Immature natural killer cell (primary cell): ENCODE data around the gene CACNG7. TPM values are rescaled to one million over a fixed set of nuclear protein-coding genes. Genes with fewer than 3 reads are reported as not detected.

Source experiments
- DNase-seq, 3 donors: peaks; one replicate each; pipeline ENCODE4 v3.0.0; 2022; ENCODE audit warnings: mixed read lengths in 1 of 3
- H3K27ac Mint-ChIP-seq, 6 donors: one replicate each; pipeline ENCODE4 v1.8.0; 2020; ENCODE audit warnings: mixed read lengths in 6 of 6, mild to moderate bottlenecking in 5 of 6, inconsistent platforms in 4 of 6, moderate library complexity in 3 of 6
- H3K27me3 Mint-ChIP-seq, 3 donors: one replicate each; pipeline ENCODE4 v1.8.0; 2020 to 2021; ENCODE audit warnings: low read depth in 3 of 3, mild to moderate bottlenecking in 3 of 3, mixed read lengths in 3 of 3, moderate library complexity in 3 of 3, inconsistent platforms in 1 of 3
- H3K36me3 Mint-ChIP-seq, 3 donors: one replicate each; pipeline ENCODE4 v1.8.0; 2020; ENCODE audit warnings: mixed read lengths in 3 of 3, inconsistent platforms in 2 of 3, mild to moderate bottlenecking in 2 of 3
- H3K4me1 Mint-ChIP-seq, 2 donors: one replicate each; pipeline ENCODE4 v1.8.0; 2020; ENCODE audit warnings: inconsistent platforms in 2 of 2, mild to moderate bottlenecking in 2 of 2, mixed read lengths in 2 of 2, moderate library complexity in 1 of 2
- H3K4me3 Mint-ChIP-seq, 5 donors: one replicate each; pipeline ENCODE4 v1.8.0; 2020; ENCODE audit warnings: mild to moderate bottlenecking in 5 of 5, mixed read lengths in 5 of 5, inconsistent platforms in 3 of 5, moderate library complexity in 3 of 5
- H3K9me3 Mint-ChIP-seq, 6 donors: one replicate each; pipeline ENCODE4 v1.8.0; 2020; ENCODE audit warnings: mild to moderate bottlenecking in 6 of 6, mixed read lengths in 6 of 6, inconsistent platforms in 4 of 6, moderate library complexity in 3 of 6
- polyA plus RNA-seq, 3 donors: library from polyadenylated mRNA; unstranded; fragments of 300-500 nt; fragmentation: Illumina TruSeq; gene quantifications; one replicate each; pipeline ENCODE4 v1.2.3, GENCODE V29; 2021

CACNG7 gene
- polyA plus RNA-seq, 3 donors from 2014 or later, result not detected

DNA sequence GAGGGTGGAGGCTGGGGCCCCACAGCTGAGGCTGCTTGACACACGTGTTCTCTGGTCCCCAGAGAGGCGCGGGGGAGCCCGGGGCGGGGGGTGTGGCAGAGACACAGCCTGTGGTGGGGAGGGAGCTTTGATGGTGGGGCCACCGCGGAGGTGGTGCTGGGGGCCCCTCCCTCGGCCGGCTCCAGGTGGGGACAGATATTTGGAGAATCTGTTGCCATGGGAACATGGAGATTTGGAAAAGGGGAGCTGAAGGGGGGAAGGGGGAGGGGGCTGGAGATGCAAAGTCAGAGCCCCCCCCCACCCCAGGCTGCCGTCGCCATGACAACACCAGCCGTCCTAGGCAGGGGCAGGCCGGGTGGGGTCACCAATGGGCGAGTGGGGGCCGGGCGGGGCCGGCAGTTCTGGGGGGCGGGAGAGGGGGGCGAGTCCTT is 25.8 kb upstream of the CACNG7 start:
- Mint-ChIP-seq H3K4me3 (no peak overlapping the region), H3K36me3 (no peaks in the 10 kb centered on the region), H3K4me1 (peaks cover 6 to 12% of the 10 kb centered on the region in 2 donors), H3K27ac (peak overlapping the region in 1 of 6 donors; percentile 39), H3K9me3 (no peaks in the 10 kb centered on the region), H3K27me3 (peaks cover under 1 to 10% (median 8%) of the 10 kb centered on the region in 3 donors)
- DNase-seq, result no peak

- DNase-seq, result no peak
- Mint-ChIP-seq H3K4me3 (peak overlapping the region in 4 of 5 donors; percentile 18 to 61 (median 55)), H3K27ac (peak overlapping the region in 2 of 6 donors; percentile 37 to 39), H3K27me3 (peaks cover 0 to 10% (median 8%) of the 10 kb centered on the region in 3 donors), H3K9me3 (no peaks in the 10 kb centered on the region), H3K4me1 (peaks cover 6 to 10% of the 10 kb centered on the region in 2 donors), H3K36me3 (no peaks in the 10 kb centered on the region)
These were observed 25.3 kb upstream of the CACNG7 start for GRCh38 chr19:53883741-53884140.

DNA sequence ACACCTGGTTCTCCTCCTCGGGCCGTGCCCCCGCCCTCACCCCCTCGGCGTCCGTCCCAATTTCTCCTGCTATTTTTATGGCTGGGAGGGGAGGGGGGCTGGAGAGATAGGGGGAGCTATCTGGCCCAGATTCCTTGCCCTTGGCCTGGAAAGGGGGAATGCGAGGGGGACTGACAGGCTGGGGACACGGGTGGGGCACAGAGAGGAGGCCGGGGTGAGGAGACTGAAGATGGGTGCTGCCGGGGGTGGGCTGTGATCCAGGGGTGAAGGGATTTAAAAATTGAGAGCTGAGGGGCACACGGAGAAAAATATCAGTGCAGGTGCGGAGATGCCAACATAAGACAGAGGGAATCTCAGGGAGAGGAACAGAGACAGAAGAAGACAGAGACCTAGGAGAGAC is 24.8 kb upstream of the CACNG7 start:
- Mint-ChIP-seq H3K4me1 (peaks cover 5 to 8% of the 10 kb centered on the region in 2 donors), H3K27ac (no peak overlapping the region), H3K4me3 (no peak overlapping the region), H3K27me3 (peaks cover 0 to 10% (median 8%) of the 10 kb centered on the region in 3 donors), H3K36me3 (no peaks in the 10 kb centered on the region), H3K9me3 (no peaks in the 10 kb centered on the region)
- DNase-seq, result no peak

DNA sequence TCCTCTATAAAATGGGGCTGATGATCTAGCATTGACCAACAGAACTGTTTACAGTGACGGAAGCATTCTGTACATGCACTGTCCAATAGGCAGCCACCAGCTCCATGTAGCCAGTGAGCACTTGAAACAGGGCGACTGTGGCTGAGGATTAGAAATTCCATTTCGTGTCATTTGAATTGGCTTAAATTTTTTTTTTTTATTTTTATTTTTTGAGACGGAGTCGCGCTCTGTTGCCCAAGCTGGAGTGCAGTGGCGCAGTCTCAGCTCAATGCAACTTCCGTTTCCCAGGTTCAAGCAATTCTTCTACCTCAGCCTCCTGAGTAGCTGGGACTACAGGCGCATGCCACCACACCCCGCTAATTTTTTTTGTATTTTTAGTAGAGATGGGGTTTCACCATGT is 24.0 kb upstream of the CACNG7 start:
- H3K27ac Mint-ChIP-seq, result no peak overlapping the region
- no peaks in the 10 kb centered on the region for H3K36me3 Mint-ChIP-seq
- peaks cover 0 to 10% (median 8%) of the 10 kb centered on the region in 3 donors for H3K27me3 Mint-ChIP-seq
- H3K4me3 Mint-ChIP-seq, result no peak overlapping the region
- DNase-seq, result no peak
- no peaks in the 10 kb centered on the region for H3K9me3 Mint-ChIP-seq
- peaks cover 7 to 11% of the 10 kb centered on the region in 2 donors for H3K4me1 Mint-ChIP-seq

DNA sequence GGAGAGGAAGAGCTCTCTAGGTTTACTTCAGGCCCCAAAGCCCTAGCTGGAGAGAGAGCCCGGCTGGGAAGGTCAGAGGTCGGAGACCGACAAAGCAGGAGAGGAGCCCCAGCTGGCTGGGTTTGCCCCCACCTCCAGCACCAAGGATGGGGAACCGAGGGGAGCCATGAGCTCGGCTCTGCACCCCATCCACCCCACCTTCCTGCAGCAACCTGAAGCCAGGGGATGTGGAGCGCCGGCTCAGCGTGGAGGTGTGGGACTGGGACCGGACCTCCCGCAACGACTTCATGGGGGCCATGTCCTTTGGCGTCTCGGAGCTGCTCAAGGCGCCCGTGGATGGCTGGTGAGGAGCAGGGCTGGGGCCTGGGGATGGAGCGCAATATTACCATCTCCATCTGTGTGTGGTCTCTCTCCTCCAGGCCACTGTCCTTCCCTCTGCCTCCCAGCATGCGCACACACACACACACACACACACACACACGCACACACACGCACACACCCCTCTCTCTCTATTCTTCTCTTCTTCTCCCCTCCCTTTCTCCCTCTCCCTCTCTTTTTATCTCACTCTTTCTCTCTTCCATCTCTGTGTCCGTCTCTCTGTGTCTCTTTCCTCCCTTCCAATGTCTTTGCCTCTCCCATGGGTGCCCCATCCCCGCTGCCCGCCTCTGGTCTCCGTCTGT is 16.6 kb upstream of the CACNG7 start:
- Mint-ChIP-seq H3K27ac (no peak overlapping the region), H3K36me3 (no peaks in the 10 kb centered on the region), H3K4me3 (no peak overlapping the region), H3K27me3 (peaks cover 4 to 17% (median 16%) of the 10 kb centered on the region in 3 donors), H3K9me3 (peaks cover 0 to 2% (median 0%) of the 10 kb centered on the region in 6 donors), H3K4me1 (peaks cover 4 to 5% of the 10 kb centered on the region in 2 donors)
- no peak for DNase-seq

- H3K36me3 Mint-ChIP-seq, result no peaks in the 10 kb centered on the region
- peaks cover 4 to 5% of the 10 kb centered on the region in 2 donors for H3K4me1 Mint-ChIP-seq
- no peak overlapping the region for H3K4me3 Mint-ChIP-seq
These were observed 16.1 kb upstream of the CACNG7 start for GRCh38 chr19:53892981-53893325.

GRCh38 chr19:53894707-53895106 is 14.4 kb upstream of the CACNG7 start:
- H3K4me1 Mint-ChIP-seq, result peaks cover 0 to 8% of the 10 kb centered on the region in 2 donors
- peaks cover 0 to 2% (median 0%) of the 10 kb centered on the region in 6 donors for H3K9me3 Mint-ChIP-seq
- no peak overlapping the region for H3K4me3 Mint-ChIP-seq
- H3K27ac Mint-ChIP-seq, result no peak overlapping the region
- DNase-seq, result no peak
- no peaks in the 10 kb centered on the region for H3K36me3 Mint-ChIP-seq
- peaks cover 14 to 19% (median 16%) of the 10 kb centered on the region in 3 donors for H3K27me3 Mint-ChIP-seq

More at GRCh38 chr19:53892981-53893325, 16.1 kb upstream of the CACNG7 start:
- DNase-seq, result no peak
- peaks cover 0 to 2% (median 0%) of the 10 kb centered on the region in 6 donors for H3K9me3 Mint-ChIP-seq
- peaks cover 6 to 17% (median 16%) of the 10 kb centered on the region in 3 donors for H3K27me3 Mint-ChIP-seq
- no peak overlapping the region for H3K27ac Mint-ChIP-seq

DNA sequence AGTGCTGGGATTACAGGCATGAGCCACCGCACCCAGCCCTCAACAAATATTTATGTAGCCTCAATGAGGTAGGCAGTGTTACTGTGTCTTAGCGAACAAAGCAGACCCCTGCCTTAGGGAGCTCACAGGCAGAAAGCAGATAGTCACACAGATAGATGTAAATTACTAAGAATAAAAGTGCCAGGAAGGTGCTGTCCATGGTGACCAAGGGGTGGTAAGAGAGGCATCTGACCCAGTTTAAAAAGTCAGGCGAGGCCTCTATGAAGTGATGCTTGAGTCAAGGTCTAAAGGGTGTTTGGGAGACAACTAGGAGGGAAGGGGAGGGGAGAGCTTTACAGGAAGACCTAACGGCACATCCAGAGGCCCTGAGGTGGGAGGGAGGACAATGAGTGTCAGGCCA is 12.4 kb upstream of the CACNG7 start:
- no peaks in the 10 kb centered on the region for H3K36me3 Mint-ChIP-seq
- peaks cover 0 to 4% of the 10 kb centered on the region in 2 donors for H3K4me1 Mint-ChIP-seq
- DNase-seq, result no peak
- H3K9me3 Mint-ChIP-seq, result peaks cover 0 to 2% (median 0%) of the 10 kb centered on the region in 6 donors
- peaks cover 12 to 17% (median 16%) of the 10 kb centered on the region in 3 donors for H3K27me3 Mint-ChIP-seq
- H3K4me3 Mint-ChIP-seq, result no peak overlapping the region
- no peak overlapping the region for H3K27ac Mint-ChIP-seq

DNA sequence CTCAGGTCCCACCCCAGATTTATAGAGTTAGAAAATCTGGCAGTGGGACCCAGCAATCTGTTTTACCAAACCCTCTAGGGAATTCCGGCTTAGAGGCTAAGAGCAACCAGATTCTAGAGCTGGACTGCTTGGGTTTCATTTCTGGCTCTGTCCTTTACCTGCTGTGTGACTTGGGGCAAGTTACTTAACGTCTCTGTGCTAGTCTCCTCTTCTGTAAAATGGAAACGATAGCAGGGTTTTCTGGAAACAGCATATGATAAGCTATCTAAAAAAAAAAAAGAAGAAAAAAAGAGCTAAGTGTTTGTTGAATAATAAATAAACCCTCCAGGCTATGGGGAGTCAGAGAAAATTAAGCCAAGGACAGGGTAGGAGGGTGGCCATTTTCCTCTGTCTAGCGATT is 11.6 kb upstream of the CACNG7 start:
- Mint-ChIP-seq H3K36me3 (no peaks in the 10 kb centered on the region), H3K27me3 (peaks cover 11 to 18% (median 12%) of the 10 kb centered on the region in 3 donors), H3K9me3 (peaks cover 0 to 2% (median 0%) of the 10 kb centered on the region in 6 donors), H3K4me1 (peaks cover 0 to 4% of the 10 kb centered on the region in 2 donors), H3K27ac (no peak overlapping the region), H3K4me3 (no peak overlapping the region)
- no peak for DNase-seq

DNA sequence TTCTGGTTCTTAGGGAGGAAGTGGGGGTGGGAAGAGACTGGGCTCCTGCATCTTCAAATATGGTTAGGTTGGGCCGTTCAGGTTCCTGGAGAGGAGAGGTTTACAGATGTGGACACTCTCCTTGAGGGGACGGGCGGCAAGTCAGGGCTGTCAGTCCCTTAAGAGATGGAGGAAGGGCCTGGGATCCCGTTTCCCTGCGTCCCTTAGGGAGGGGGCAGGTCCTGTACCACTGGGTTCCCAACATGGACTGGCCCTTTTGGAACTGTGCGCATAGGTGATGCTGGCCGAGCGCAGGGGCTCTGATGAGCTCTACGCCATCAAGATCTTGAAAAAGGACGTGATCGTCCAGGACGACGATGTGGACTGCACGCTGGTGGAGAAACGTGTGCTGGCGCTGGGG is 10.9 kb upstream of the CACNG7 start:
- H3K27me3 Mint-ChIP-seq, result peaks cover 10 to 17% (median 17%) of the 10 kb centered on the region in 3 donors
- H3K9me3 Mint-ChIP-seq, result peaks cover 0 to 2% (median 0%) of the 10 kb centered on the region in 6 donors
- no peak overlapping the region for H3K27ac Mint-ChIP-seq
- H3K4me3 Mint-ChIP-seq, result no peak overlapping the region
- H3K36me3 Mint-ChIP-seq, result no peaks in the 10 kb centered on the region
- DNase-seq, result no peak
- H3K4me1 Mint-ChIP-seq, result peaks cover 0 to 4% of the 10 kb centered on the region in 2 donors

GRCh38 chr19:53898636-53899341 is 10.3 kb upstream of the CACNG7 start:
- Mint-ChIP-seq H3K9me3 (peaks cover 0 to 2% (median 0%) of the 10 kb centered on the region in 6 donors), H3K4me3 (no peak overlapping the region), H3K36me3 (no peaks in the 10 kb centered on the region), H3K27ac (no peak overlapping the region), H3K4me1 (peaks cover 0 to 4% of the 10 kb centered on the region in 2 donors), H3K27me3 (peaks cover 6 to 17% (median 14%) of the 10 kb centered on the region in 3 donors)
- DNase-seq, result no peak

DNA sequence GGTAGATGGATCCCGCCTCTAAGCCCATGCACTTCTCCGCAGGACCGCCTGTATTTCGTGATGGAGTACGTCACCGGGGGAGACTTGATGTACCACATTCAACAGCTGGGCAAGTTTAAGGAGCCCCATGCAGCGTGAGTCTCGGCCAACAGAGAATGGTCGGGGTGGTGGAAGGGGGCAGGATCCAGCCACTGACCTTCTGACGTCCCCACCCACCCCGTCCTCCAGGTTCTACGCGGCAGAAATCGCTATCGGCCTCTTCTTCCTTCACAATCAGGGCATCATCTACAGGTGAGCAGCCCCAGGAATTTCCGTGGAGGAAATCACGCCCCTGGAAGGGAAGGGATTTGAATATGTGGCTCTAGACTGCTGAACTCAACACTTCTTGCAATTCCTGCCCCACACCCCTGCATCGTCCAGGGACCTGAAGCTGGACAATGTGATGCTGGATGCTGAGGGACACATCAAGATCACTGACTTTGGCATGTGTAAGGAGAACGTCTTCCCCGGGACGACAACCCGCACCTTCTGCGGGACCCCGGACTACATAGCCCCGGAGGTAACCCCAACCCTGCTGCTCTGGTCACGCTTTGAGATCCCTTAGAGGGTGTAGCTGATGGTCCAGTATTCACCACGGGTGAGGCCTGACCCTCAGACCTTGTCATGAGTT is 8.8 kb upstream of the CACNG7 start:
- Mint-ChIP-seq H3K4me1 (peaks cover 9% of the 10 kb centered on the region in 2 donors), H3K36me3 (no peaks in the 10 kb centered on the region), H3K9me3 (peaks cover 0 to 2% (median 0%) of the 10 kb centered on the region in 6 donors), H3K27me3 (peaks cover 8 to 17% (median 10%) of the 10 kb centered on the region in 3 donors), H3K27ac (no peak overlapping the region), H3K4me3 (no peak overlapping the region)
- no peak for DNase-seq

DNA sequence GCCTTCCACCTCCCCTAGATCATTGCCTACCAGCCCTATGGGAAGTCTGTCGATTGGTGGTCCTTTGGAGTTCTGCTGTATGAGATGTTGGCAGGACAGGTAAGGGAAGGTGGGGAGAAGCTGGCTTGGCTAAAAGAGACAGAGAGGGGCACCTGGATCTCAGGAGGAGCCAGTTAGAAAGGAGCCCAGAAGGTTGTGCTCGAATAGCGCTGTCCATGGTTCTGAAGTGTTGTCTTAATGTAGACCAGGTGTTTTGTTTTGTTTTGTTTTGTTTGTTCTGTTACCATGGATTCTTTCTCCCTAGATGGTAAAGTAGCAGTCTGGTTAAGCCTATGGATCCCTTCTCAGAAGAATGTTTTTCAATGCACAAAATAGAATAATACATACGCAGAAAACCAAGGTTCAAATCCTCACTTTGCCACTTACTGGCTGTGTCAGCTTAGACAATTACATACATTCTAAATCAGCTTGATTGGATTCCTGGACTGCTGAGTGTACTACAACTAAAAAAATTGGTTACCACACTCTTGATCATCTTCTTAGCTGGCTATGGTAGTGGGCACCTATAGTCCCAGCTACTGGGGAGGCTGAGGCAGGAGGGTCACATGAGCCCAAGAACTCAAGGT is 5.9 kb upstream of the CACNG7 start:
- H3K9me3 Mint-ChIP-seq, result peaks cover 0 to 2% (median 0%) of the 10 kb centered on the region in 6 donors
- no peak overlapping the region for H3K27ac Mint-ChIP-seq
- peaks cover 20 to 24% of the 10 kb centered on the region in 2 donors for H3K4me1 Mint-ChIP-seq
- peaks cover 16 to 24% (median 19%) of the 10 kb centered on the region in 3 donors for H3K27me3 Mint-ChIP-seq
- DNase-seq, result peak; percentile 22 to 43 (median 28)
- H3K4me3 Mint-ChIP-seq, result no peak overlapping the region
- no peaks in the 10 kb centered on the region for H3K36me3 Mint-ChIP-seq
